Sigmoid colon (tissue), 4 donors: ENCODE results near the gene PTGIR.

Experiments used
- CTCF ChIP-seq, 4 experiments: fragments of 450-650 bp in 3 of 4; fragments of 200-600 bp in 1 of 4; IDR thresholded peaks; one replicate each; pipeline ENCODE4 v1.5.1; 2016 to 2019; ENCODE audit warnings: antibody characterized with exemption in 4 of 4, mild to moderate bottlenecking in 3 of 4, moderate library complexity in 2 of 4
- EP300 ChIP-seq, 4 donors: sonication (generic); formaldehyde crosslinking; IDR thresholded peaks; one replicate each; pipeline ENCODE4 v1.6.1; 2017; ENCODE audit warnings: antibody characterized with exemption in 4 of 4
- POLR2A ChIP-seq, 2 donors: fragments of 450-650 bp; IDR thresholded peaks; one replicate each; pipeline ENCODE4 v1.6.1; 2016; ENCODE audit warnings: antibody characterized with exemption in 2 of 2, mild to moderate bottlenecking in 2 of 2, moderate library complexity in 2 of 2
- POLR2AphosphoS5 ChIP-seq, 4 donors: sonication (generic); formaldehyde crosslinking; IDR thresholded peaks; one replicate each; pipeline ENCODE4 v1.6.1; 2017; ENCODE audit warnings: antibody characterized with exemption in 4 of 4

GRCh38 chr19:46660551-46661019 is 35.7 kb upstream of the PTGIR start:
- no peak for TF ChIP-seq CTCF (IDR thresholded peaks at IDR 0.05)
- no peak for TF ChIP-seq POLR2AphosphoS5 (IDR thresholded peaks at IDR 0.05)
- peak in 1 of 2 donors; percentile 65 for TF ChIP-seq POLR2A (IDR thresholded peaks at IDR 0.05)
- TF ChIP-seq EP300 (IDR thresholded peaks at IDR 0.05): no peak
